Aorta (tissue), 5 donors: ENCODE data around the gene ZNF672. TPM values are rescaled to one million over a fixed set of nuclear protein-coding genes. Genes with fewer than 3 reads are reported as not detected.
A peak's percentile ranks its signal among the peaks of the same experiment; 100 is the strongest.
"Not testable (repeated sequence)": the region's sequence is repeated elsewhere in the genome, so short reads cannot be mapped to it uniquely, and the experiment has no call there.

Experiments used
- ATAC-seq: fragments of 200-7000 bp; cut with Tn5 transposase; one replicate; pipeline ENCODE4 v1.9.1; 2022; ENCODE audit warnings: moderate library complexity; ENCODE audit not compliant: low FRiP score
- DNase-seq, 2 donors: peaks; one replicate each; pipeline ENCODE4 v3.0.0-alpha.2; 2020
- H3K27ac ChIP-seq, 2 donors: one replicate each; pipeline ENCODE4 v1.5.1; 2013; ENCODE audit warnings: low read length in 2 of 2, mild to moderate bottlenecking in 2 of 2, moderate library complexity in 2 of 2, control low read depth in 1 of 2, inconsistent platforms in 1 of 2, low read depth in 1 of 2
- H3K27me3 ChIP-seq, 2 donors: one replicate each; pipeline ENCODE4 v1.6.1; 2013; ENCODE audit warnings: control low read depth in 1 of 2, low read length in 1 of 2, mild to moderate bottlenecking in 1 of 2, moderate library complexity in 1 of 2; ENCODE audit not compliant: insufficient read depth in 2 of 2, control insufficient read depth in 1 of 2
- H3K36me3 ChIP-seq, 2 donors: one replicate each; pipeline ENCODE4 v1.6.1; 2013; ENCODE audit warnings: control low read depth in 1 of 2, low read length in 1 of 2, mild to moderate bottlenecking in 1 of 2; ENCODE audit not compliant: insufficient read depth in 2 of 2, control insufficient read depth in 1 of 2
- H3K4me1 ChIP-seq, 2 donors: one replicate each; pipeline ENCODE4 v1.6.1; 2013; ENCODE audit warnings: low read length in 2 of 2, control low read depth in 1 of 2, mild to moderate bottlenecking in 1 of 2, moderate library complexity in 1 of 2; ENCODE audit not compliant: insufficient read depth in 2 of 2, control insufficient read depth in 1 of 2
- H3K4me3 ChIP-seq, 2 donors: one replicate each; pipeline ENCODE4 v1.5.1; 2013; ENCODE audit warnings: low read length in 2 of 2, control low read depth in 1 of 2, mild to moderate bottlenecking in 1 of 2
- H3K9me3 ChIP-seq: one replicate; pipeline ENCODE4 v1.6.1; 2013; ENCODE audit warnings: mild to moderate bottlenecking, low read length; ENCODE audit not compliant: control insufficient read depth
- WGBS, 2 donors: extraction: QIAGEN DNeasy Blood & Tissue Kit; methylation state at CpG; one replicate each; pipeline ENCODE4 v1.1.7; 2013; 5-methylcytosine and 5-hydroxymethylcytosine counted together
- intact Hi-C, 2 donors: fragments of 100-400 bp; cut with DNase I; formaldehyde crosslinking; loops; one replicate each; pipeline versions ENCODE4 v1.14.2 to v1.15.0; 2022
- polyA plus RNA-seq, 2 donors: library from polyadenylated mRNA; stranded (reverse); fragments of 200-250 nt; gene quantifications; one replicate each; pipeline ENCODE4 v1.2.3, GENCODE V29; 2013
- total RNA-seq, 2 donors: library from RNA; stranded (reverse); fragmentation: NEBNext Ultra II Directional; extraction: Animal tissue kit (Norgen Biotek cat#: 25700); gene quantifications; one replicate each; pipeline ENCODE4 v1.2.1, GENCODE V29; 2021
- donor health status: healthy with polysubstance abuse.
- donor health status: Bipolar disorder and iron deficiency.
- donor health status: DM: no; HTN: no; CAD: no.
- donor health status: DM: no; HTN: no; CAD: no.
- donor health status: DM: yes; HTN: yes; CAD: no.

The ZNF672 gene
- total and polyA plus RNA-seq, 4 donors = 5.1 to 30.5 (median 14.9) TPM

DNA sequence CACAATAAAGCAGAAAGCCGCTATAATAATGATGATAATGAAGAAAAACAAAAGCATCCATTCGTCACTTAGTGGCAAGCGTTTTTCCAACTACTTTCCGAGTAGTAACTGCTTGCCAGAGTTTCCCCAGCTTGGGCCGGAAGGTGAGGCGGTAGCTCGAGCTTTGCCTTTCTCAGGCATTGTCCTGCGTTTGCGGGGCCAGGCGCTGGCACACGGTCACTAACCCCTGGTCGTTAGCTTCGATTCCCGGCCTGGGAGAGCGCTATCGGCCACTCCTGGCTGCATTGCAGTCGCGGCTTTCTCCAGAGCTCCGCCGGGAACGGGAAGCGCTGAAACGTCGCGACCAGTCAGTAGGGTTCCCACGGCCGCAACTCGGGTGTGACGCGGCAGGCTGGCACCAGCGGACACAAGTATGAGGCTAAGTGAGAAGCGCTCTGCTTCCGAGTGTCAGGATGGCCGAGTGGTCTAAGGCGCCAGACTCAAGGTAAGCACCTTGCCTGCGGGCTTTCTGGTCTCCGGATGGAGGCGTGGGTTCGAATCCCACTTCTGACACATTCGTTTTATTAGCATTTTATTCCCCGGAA, 35.5 kb downstream of the ZNF672 start:
- H3K4me3 ChIP-seq = peak overlapping the region; percentile 28 to 49
- peak; percentile 98 for ATAC-seq
- peak overlapping the region; percentile 74 to 94 for H3K27ac ChIP-seq
- H3K4me1 ChIP-seq = no peaks in the 10 kb centered on the region
- H3K9me3 ChIP-seq = no peaks in the 10 kb centered on the region
- DNase-seq = peak; percentile 94 to 98
- intact Hi-C loops = loop anchor here in 1 of 2 donors (2.0 kb wide), 1 partner anchor 33 kb away; the partner anchor contains the start of gene PGBD2
- 0% methylated on average over 41 of the region's 41 CpGs for WGBS, 2 donors
- H3K27me3 ChIP-seq = no peaks in the 10 kb centered on the region
- H3K36me3 ChIP-seq = no peaks in the 10 kb centered on the region

DNA sequence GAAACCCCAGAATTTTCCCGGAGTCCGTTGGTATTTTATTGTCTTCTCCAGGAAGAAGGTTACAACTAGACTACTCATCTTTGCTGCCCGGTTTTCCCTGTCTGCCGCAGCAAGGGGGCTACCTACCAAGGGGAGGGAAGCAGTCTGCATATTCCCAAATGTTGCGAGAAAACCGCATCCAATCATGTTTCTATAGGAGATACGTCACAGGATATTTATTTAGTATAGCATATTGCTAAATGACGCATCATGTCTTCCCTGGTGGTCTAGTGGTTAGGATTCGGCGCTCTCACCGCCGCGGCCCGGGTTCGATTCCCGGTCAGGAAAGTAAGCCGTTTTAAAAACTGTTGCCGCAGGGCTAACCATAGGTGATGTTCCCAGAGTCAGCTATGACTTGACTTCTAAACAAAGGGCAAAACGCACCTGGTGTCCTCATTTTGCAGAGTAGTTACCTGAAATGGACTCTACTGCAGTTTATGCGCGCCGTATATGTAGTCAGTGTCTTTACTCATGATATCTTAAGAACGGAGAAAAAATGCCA, 36.0 kb downstream of the ZNF672 start:
- whole genome bisulfite sequencing, 2 donors = 4 to 7% methylated on average over 23 of the region's 23 CpGs
- intact Hi-C loops = loop anchor here in 1 of 2 donors (2.0 kb wide), 1 partner anchor 33 kb away; the partner anchor contains the start of gene PGBD2
- no peaks in the 10 kb centered on the region for H3K27me3 ChIP-seq
- H3K36me3 ChIP-seq = no peaks in the 10 kb centered on the region
- H3K4me1 ChIP-seq = no peaks in the 10 kb centered on the region
- peak; percentile 79 to 90 for DNase-seq
- H3K27ac ChIP-seq = peak overlapping the region; percentile 74 to 94
- ATAC-seq = peak; percentile 90
- peak overlapping the region; percentile 11 to 49 for H3K4me3 ChIP-seq
- no peaks in the 10 kb centered on the region for H3K9me3 ChIP-seq

DNA sequence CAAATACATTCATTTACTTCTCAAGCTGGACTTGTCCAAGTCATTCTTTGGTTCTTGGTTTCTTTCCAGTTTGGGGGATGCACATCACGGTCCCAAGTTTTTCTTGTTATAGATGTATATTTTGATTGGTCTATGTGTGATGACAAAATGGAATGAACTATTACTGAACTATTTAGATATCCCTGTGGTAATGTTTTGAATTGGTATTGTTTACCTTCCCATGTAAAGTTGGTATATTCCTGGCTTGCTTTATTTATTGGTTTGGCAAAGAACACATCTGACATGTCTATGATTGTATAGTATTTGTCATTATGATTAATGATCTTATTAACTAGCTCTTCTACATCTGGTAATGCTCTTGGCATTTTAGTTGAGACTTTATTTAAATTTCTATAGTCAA, 43.2 kb downstream of the ZNF672 start:
- H3K9me3 ChIP-seq = no peaks in the 10 kb centered on the region
- intact Hi-C loops = no loop called here
- WGBS, 2 donors = 67 to 70% methylated on average over 1 of the region's 1 CpG

DNA sequence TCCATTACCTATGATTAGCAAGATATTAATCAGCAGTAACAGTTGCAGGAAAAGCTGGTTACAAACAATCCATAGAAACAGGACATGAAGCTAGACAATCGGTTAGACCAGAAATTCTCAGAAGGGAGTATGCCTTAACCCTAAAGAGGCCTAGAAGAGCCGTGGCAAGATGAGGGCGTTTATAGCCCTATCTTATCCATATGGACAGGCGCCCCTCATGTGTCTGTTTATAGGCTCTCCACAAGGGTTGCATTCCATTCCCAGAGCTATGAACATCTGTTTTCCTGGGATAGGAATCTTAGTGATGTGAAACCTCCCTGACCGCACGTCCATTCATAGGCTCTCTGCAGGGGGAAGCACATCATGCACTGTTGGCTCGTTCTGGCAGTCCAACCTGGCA, 44.4 kb downstream of the ZNF672 start:
- DNase-seq, H3K9me3 ChIP-seq, H3K4me1 ChIP-seq, ATAC-seq, intact Hi-C loops, H3K27me3 ChIP-seq, H3K36me3 ChIP-seq, H3K27ac ChIP-seq, H3K4me3 ChIP-seq: not testable (repeated sequence)
- 79 to 80% methylated on average over 7 of the region's 7 CpGs for WGBS, 2 donors

More for the DNA sequence above, 43.2 kb downstream of the ZNF672 start:
- ATAC-seq = no peak
- no peaks in the 10 kb centered on the region for H3K27me3 ChIP-seq
- no peaks in the 10 kb centered on the region for H3K36me3 ChIP-seq
- H3K27ac ChIP-seq = no peak overlapping the region
- H3K4me1 ChIP-seq = no peaks in the 10 kb centered on the region
- no peak for DNase-seq
- no peak overlapping the region for H3K4me3 ChIP-seq

DNA sequence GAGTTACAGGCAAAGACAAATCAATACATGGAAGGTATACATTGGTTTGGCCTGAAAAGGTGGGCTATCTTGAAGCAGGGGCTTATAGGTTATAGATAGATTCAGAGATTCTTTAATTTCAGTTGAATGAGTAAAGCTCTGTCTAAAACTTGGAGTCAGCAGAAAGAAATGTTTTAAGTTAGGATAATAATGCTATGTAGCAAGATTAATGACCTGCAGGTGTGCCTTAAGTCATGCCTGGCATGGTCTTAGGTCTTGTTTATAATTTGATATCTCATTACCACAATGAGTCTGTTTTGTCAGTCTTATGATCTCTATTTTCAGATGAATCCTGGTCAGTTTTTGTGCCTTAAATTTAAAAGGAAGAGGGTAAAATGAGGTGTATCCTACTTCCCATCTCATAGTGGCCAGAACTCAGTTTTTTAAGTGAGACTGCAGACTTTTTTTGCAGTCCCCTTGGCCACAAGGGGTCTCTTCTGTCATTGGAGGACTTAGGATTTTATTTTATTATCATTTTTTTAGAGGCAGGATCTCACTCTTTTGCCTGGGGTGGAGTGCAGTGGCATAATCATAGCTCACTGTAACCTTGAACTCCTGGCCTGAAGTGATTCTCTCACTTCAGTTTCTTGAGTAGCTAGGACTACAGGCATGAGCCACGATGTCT, 46.7 kb downstream of the ZNF672 start:
- H3K4me3 ChIP-seq = no peak overlapping the region
- H3K36me3 ChIP-seq = no peaks in the 10 kb centered on the region
- 55 to 62% methylated on average over 1 of the region's 1 CpG for WGBS, 2 donors
- H3K9me3 ChIP-seq = no peaks in the 10 kb centered on the region
- no peak for DNase-seq
- no peaks in the 10 kb centered on the region for H3K27me3 ChIP-seq
- H3K4me1 ChIP-seq = no peaks in the 10 kb centered on the region
- no peak for ATAC-seq
- intact Hi-C loops = no loop called here
- no peak overlapping the region for H3K27ac ChIP-seq

DNA sequence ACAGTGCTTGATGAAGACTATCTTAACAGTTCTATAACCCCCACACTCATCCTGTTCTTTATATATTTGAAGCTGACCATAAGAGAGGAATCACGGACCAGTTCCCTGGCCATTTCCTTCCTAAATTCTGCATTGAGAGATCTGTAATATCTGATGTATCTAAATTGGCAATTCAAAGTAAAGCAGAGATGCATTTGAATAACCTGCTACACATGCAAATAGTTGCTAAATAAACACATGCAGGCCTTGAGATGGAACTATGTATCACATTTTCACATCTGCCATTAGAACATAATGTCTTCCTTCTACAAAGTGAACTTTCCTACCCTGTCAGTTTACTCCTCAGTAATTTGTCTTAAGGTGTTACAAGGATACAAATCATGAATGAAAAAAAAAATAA, 47.6 kb downstream of the ZNF672 start:
- ATAC-seq (no peak), DNase-seq (no peak)
- intact Hi-C loops = no loop called here
- Histone ChIP-seq H3K9me3 (no peaks in the 10 kb centered on the region), H3K4me1 (no peaks in the 10 kb centered on the region), H3K4me3 (no peak overlapping the region), H3K27ac (no peak overlapping the region), H3K36me3 (no peaks in the 10 kb centered on the region), H3K27me3 (no peaks in the 10 kb centered on the region)
- WGBS, 2 donors = 86 to 89% methylated on average over 1 of the region's 1 CpG

DNA sequence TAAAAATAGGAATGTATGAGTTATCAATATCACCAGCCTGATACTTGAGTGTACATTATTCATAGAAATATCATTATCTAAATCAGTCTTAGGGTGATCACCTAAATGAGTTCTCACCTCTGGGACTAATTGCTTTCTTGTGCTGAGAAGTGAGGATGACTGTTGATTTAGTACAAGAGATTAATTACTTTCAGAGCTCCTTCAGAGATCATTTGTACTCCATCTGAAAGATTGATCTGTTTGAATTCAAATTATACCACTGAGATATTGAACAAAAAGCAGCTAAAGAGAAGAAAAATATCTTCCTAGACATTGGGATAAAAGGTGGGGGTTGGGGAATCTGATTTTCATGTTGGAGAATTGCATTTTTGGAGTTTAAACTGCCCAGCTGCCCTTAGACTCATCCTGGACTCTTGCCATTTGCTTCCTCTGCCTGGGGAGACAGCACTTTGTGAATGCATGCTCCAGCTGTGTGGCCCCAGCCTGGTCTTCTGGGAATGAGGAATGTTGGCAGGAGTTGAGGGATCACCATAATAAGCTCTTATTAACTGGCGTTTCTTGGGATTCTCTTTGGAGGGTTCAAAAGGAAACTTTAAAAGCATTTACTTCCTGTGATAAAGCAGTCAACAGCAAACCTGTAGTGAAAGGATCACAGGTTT, 48.3 kb downstream of the ZNF672 start:
- H3K27ac ChIP-seq = no peak overlapping the region
- no peak for DNase-seq
- H3K9me3 ChIP-seq = no peaks in the 10 kb centered on the region
- 9 to 11% methylated on average over 1 of the region's 1 CpG for WGBS, 2 donors
- no peaks in the 10 kb centered on the region for H3K36me3 ChIP-seq
- no peak for ATAC-seq
- no peaks in the 10 kb centered on the region for H3K4me1 ChIP-seq
- no peak overlapping the region for H3K4me3 ChIP-seq
- no peaks in the 10 kb centered on the region for H3K27me3 ChIP-seq
- intact Hi-C loops = no loop called here

DNA sequence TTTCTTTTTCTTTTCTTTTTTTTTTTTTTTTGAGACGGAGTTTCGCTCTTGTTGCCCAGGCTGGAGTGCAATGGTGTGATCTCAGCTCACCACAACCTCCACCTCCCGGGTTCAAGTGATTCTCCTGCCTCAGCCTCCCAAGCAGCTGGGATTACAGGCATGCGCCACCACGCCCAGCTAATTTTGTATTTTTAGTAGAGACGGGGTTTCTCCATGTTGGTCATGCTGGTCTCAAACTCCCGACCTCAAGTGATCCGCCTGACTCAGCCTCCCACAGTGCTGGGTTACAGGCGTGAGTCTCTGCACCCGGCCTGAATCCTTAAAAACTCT, 51.9 kb downstream of the ZNF672 start:
- 85 to 88% methylated on average over 8 to 10 of the region's 10 CpGs for WGBS, 2 donors
- H3K27me3 ChIP-seq, H3K4me1 ChIP-seq, H3K4me3 ChIP-seq, H3K36me3 ChIP-seq, H3K9me3 ChIP-seq, intact Hi-C loops, DNase-seq, H3K27ac ChIP-seq, ATAC-seq: not testable (repeated sequence)
